NCI-H446 treated with DMSO at 0.1 percent for 48 hours (cell line): ENCODE results near the gene SUPT16H.
"Not testable (repeated sequence)": the region's sequence is repeated elsewhere in the genome, so short reads cannot be mapped to it uniquely, and the experiment has no call there.

Experiments
- DNase-seq: peaks from one replicate; lab custom pipeline; 2025; lab: John Stamatoyannopoulos, UW

Gene SUPT16H

DNA sequence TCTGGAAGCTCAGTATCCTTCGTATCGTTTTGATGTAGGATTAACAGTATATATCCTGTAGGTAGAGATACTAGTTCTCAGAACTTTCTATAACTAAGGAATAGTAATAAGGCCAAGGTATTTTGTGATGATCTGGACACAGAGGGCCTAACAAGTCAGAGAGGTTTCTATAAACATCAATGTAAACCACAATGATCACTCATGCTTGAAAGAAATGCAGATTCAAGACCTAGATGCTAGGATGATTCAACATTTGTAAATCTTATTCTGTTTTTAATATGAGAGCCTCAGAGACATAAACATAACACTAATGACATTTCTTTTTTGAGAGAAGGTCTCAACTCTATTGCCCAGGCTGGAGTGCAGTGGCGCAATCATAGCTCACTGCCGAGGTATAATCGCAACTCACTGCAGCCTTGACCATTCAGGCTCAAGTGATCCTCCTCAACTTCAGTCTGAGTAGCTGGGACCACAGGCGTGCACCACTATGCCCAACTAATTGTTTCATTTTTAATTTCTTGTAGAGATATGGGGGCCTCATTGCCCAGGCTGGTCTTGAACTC lies 16.2 kb downstream of the SUPT16H start:
- no peak for DNase-seq

- no peak for DNase-seq
These were observed 27.3 kb downstream of the SUPT16H start for GRCh38 chr14:21356511-21356910.

DNA sequence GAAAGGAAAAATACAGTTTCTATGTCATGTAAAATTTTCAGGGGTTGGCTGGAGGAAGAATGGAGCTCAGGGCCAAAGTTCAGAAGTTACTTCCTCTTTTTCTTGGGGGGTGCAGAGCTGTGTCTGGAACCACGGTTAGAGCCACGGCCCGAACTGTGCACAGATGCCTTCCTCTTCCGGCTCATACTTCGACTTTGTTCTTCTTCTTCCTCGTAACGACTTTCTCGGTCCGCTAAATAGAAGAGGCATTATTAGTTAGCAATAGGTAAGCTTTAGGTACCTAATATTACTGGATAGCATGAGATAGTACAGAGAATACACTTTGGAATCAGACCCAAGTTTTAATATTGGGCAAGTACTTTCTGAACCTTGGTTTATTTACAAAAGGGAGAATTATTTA lies 31.2 kb downstream of the SUPT16H start:
- no peak for DNase-seq

DNA sequence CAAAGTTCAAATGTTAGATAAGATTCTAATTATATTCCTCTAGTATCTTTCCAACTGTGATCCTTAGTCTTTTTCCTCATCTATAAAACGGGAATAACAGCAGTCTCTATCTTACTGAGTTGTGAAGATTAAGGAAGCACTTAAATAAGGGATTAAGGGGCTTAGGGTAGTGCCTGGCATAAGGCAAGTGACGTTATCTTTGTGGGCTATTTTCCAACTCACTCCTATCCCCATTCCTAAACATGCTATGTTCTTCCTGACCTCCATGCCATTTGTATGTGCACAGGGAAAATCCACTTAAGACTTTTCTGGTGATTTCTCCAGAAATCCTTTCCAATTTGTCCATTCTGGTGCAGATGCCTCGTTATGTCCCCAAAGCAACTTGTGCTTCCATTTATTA lies 33.3 kb downstream of the SUPT16H start:
- no peak for DNase-seq

DNA sequence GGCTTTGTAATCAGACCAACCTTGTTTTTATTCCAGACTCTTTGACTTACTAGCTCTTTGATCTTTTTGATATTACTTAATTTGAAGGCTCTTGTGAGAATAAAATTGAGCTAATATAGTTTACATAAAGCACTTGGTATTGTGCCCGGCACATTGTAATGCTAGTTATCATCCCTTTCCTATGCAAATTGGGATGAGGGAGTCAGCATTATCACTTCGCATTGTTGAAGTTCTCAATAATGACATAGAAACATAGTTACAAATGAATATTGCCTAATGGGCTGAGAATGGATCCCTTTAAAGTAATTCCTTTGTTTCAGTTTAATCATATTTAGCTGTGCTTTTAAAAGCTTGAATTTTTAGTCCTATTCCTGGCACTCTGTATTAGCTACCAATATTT lies 36.6 kb downstream of the SUPT16H start:
- no peak for DNase-seq

GRCh38 chr14:21346532-21347135 lies 37.2 kb downstream of the SUPT16H start:
- no peak for DNase-seq

DNA sequence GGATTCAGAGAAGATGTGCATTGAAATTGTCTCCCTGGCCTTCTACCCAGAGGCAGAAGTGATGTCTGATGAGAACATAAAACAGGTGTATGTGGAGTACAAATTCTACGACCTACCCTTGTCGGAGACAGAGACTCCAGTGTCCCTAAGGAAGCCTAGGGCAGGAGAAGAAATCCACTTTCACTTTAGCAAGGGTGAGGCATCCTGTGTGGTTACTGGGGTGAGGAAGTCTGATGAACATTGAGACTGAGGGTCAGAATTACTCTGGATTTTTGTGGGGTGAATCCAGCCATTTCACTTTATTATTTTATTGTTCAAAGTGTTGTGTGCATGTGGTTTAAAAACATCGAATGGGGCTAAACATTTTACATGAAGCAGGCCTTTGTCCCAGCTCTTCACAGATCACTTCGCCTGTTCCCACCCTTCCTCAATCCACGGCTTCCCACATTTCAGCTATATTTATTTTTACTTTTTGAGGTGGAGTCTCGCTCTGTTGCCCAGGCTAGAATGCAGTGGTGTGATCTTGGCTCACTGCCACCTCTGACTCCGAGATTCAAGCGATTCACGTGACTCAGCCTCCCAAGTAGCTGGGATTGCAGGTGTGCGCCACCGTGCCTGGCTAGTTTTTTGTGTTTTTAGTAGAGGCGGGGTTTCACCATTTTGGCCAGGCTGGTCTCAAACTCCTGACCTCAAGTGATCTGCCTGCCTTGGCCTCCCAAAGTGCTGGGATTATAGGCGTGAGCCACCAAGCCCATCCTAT lies 40.6 kb downstream of the SUPT16H start:
- no peak for DNase-seq

GRCh38 chr14:21334202-21334906 lies 49.5 kb downstream of the SUPT16H start:
- no peak for DNase-seq

- DNase-seq = no peak
These were observed 50.9 kb downstream of the SUPT16H start for GRCh38 chr14:21332950-21333349.

DNA sequence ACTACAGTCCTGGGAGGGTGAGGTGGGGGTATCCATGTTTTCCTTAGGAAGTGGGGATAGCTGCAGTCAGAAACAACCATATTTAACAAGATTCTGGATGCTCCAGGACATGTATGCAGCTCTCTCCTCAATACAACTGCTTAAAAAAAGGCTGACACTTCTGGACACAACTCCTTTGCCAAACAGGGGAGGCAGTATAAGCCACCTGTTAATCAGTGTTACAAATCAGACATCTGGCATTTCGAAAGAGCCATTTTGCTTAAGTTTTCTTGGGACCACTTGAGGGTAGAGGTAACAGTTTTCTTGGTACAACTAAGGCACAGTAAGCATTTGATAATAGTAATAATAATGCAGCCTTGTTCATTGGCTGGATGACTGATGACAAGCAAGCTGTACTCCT lies 56.8 kb downstream of the SUPT16H start:
- no peak for DNase-seq

DNA sequence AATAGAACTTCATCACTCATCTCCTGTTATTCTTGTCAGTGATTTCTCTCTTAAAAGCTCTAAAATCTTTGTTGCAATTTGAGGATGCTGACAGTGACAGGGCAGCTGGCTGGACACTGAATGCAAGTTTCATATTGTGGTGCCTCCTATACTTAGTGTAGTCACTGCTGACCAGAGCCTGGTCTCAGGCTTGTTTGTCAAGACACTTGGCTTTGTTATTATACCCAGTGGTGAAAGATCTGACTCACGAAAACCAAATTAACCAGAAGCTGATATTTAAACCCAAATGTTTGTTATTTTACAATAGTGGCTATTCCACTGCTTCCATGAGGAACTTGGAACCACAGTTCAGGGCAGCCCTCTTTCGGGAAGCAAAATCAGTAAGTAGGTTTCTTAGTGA lies 61.1 kb downstream of the SUPT16H start:
- DNase-seq = no peak

- no peak for DNase-seq
These were observed 62.9 kb downstream of the SUPT16H start for GRCh38 chr14:21320913-21321312.

DNA sequence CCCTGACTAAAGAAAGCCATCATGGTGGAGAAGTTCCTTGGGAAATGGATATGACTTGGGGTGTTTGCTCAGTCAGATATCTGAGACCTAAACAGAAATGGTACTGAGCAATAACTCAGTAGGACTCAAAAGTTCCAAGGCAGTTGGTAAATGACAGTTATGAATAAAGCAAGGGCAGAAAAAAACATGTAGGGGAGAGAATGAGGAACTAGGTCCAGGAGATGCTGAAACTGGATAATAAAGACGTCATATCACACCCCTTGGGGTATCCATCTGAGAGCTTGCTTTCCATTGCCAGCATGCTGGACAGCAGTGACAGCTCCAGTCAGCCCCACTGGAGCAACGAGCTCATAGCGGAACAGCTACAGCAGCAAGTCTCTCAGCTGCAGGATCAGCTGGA lies 66.4 kb downstream of the SUPT16H start:
- DNase-seq = no peak

- DNase-seq = no peak
These were observed 70.3 kb downstream of the SUPT16H start for GRCh38 chr14:21313512-21313911.

GRCh38 chr14:21311614-21312013 lies 72.2 kb downstream of the SUPT16H start:
- DNase-seq = no peak

- no peak for DNase-seq
These were observed 73.9 kb downstream of the SUPT16H start for GRCh38 chr14:21309956-21310355.

DNA sequence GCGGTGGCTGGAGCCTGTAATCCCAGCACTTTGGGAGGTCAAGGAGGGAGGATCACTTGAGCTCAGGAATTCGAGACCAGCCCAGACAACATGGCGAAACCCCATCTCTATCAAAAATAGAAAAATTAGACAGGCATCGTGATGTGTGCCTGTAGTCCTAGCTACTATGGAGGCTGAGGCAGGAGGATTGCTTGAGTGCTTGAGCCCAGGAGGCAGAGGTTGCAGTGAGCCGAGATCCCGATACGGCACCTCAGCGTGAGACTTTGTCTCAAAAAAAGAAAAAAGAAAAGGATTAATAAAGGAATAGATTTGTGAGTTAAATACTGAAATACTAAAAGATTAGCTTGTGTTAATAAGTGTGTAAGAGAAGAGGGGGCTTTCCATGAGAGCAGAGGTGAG lies 74.6 kb downstream of the SUPT16H start:
- no peak for DNase-seq

- DNase-seq = no peak
These were observed 75.2 kb downstream of the SUPT16H start for GRCh38 chr14:21308479-21309237.

DNA sequence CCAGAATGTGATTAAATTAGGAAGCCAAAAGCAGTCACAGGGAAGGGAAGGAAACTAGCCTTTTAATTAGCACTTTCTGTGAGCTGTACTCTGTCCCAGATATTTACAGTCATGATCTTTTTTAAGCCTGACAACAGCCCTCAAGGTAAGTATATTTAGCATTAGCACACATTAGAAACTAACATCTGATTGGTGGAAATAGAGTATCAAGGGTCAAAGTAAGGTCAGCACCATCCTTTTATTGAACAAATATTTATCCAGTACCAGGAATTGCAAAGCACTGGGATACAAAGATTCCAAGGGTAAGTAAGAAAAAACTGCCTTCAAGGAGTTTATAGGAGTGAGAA lies 75.7 kb downstream of the SUPT16H start:
- no peak for DNase-seq

GRCh38 chr14:21307637-21308036 lies 76.2 kb downstream of the SUPT16H start:
- no peak for DNase-seq

DNA sequence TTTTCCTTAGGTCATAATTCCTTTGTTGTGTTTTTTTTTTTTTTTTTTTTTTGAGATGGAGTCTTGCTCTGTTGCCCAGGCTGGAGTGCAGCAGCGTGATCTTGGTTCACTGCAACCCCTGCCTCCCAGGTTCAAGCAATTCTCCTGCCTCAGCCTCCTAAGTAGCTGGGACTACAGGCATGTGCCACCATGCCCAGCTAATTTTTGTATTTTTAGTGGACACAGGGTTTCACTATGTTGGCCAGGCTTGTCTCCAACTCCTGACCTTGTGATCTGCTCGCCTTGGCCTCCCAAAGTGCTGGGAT lies 81.0 kb downstream of the SUPT16H start:
- not testable (repeated sequence) for DNase-seq

GRCh38 chr14:21302013-21302835 lies 81.6 kb downstream of the SUPT16H start:
- no peak for DNase-seq
